H1 (cell line): Measurements from ENCODE around the gene AIMP1. TPM values are rescaled to one million over a fixed set of nuclear protein-coding genes. Genes with fewer than 3 reads are reported as not detected.
A peak's percentile ranks its signal among the peaks of the same experiment; 100 is the strongest.

ENCODE experiments used
- CTCF ChIA-PET: fragments of 300-600 bp; sonication (Branson Sonifier 250); formaldehyde crosslinking; loops from one replicate; lab custom pipeline; 2021; ENCODE audit not compliant: partially characterized antibody; lab: Charles Lee
- POLR2A ChIA-PET: fragments of 300-600 bp; sonication (Branson Sonifier 250); formaldehyde crosslinking; loops from one replicate; lab custom pipeline; 2021; ENCODE audit warnings: inconsistent platforms; ENCODE audit not compliant: partially characterized antibody; lab: Charles Lee
- DNase-seq, 2 experiments: peaks; one replicate each; pipeline versions ENCODE4 v3.0.0 to v3.0.0-alpha.2; 2010 to 2022; ENCODE audit warnings: low spot score in 2 of 2, low read depth in 1 of 2, mixed read lengths in 1 of 2
- FAIRE-seq: peaks from 2 replicates; lab custom pipeline; 2011; peaks lifted over from hg19 to GRCh38; lab: Jason Lieb, UNC
- H2AFZ ChIP-seq: 2 replicates; pipeline ENCODE4 v1.8.1; 2012; ENCODE audit warnings: low read length, inconsistent platforms
- H2AK5ac ChIP-seq: 2 replicates; pipeline ENCODE4 v1.6.1; 2013; ENCODE audit warnings: low read depth, low read length
- H2BK120ac ChIP-seq: replicated peaks from 2 replicates; pipeline ENCODE3; 2013; ENCODE audit warnings: low read depth, low read length, inconsistent platforms
- H2BK12ac ChIP-seq: 2 replicates; pipeline ENCODE4 v1.6.1; 2013; ENCODE audit warnings: low read depth, low read length
- H2BK15ac ChIP-seq: 2 replicates; pipeline ENCODE4 v1.6.1; 2013; ENCODE audit warnings: low read length
- H2BK20ac ChIP-seq: 2 replicates; pipeline ENCODE4 v1.6.1; 2013; ENCODE audit warnings: low read length
- H2BK5ac ChIP-seq: 2 replicates; pipeline ENCODE4 v1.6.1; 2013; ENCODE audit warnings: low read depth, low read length
- H3K14ac ChIP-seq: 2 replicates; pipeline ENCODE4 v1.6.1; 2013; ENCODE audit warnings: inconsistent platforms; ENCODE audit not compliant: insufficient read length
- H3K18ac ChIP-seq: 2 replicates; pipeline ENCODE4 v1.6.1; 2013; ENCODE audit warnings: low read length; ENCODE audit errors: extremely low read depth
- H3K23ac ChIP-seq: 2 replicates; pipeline ENCODE4 v1.6.1; 2013; ENCODE audit warnings: inconsistent platforms; ENCODE audit not compliant: insufficient read length
- H3K23me2 ChIP-seq: 2 replicates; pipeline ENCODE4 v1.6.1; 2013; ENCODE audit warnings: low read depth, low read length
- H3K27ac ChIP-seq: 2 replicates; pipeline ENCODE4 v1.6.1; 2011; ENCODE audit warnings: low read depth, low read length, inconsistent platforms
- H3K27me3 ChIP-seq, 4 experiments: replicated peaks in 1 of 4; 1 replicate in 1 of 4; 2 replicates in 3 of 4; pipeline versions ENCODE4 v1.6.1 to v1.8.1; 2011 to 2013; ENCODE audit warnings: low read length in 3 of 4, mild to moderate bottlenecking in 3 of 4, inconsistent platforms in 2 of 4, mixed read lengths in 2 of 4, moderate library complexity in 1 of 4; ENCODE audit not compliant: control insufficient read depth in 3 of 4, insufficient read depth in 3 of 4; ENCODE audit errors: extremely low read depth in 1 of 4
- H3K36me3 ChIP-seq, 4 experiments: 2 replicates each; pipeline versions ENCODE4 v1.6.1 to v1.8.1; 2011 to 2013; ENCODE audit warnings: mild to moderate bottlenecking in 4 of 4, low read length in 3 of 4, moderate library complexity in 2 of 4, control low read depth in 1 of 4, inconsistent platforms in 1 of 4; ENCODE audit not compliant: insufficient read depth in 4 of 4, control insufficient read depth in 2 of 4
- H3K4ac ChIP-seq: replicated peaks from 2 replicates; pipeline ENCODE3; 2013; ENCODE audit warnings: low read length, low read depth, mixed read lengths, inconsistent platforms; ENCODE audit not compliant: insufficient read length
- H3K4me1 ChIP-seq, 4 experiments: replicated peaks in 1 of 4; 1 replicate in 1 of 4; 2 replicates in 3 of 4; pipeline versions ENCODE4 v1.6.1 to v1.8.1; 2011 to 2013; ENCODE audit warnings: low read length in 3 of 4, inconsistent platforms in 2 of 4, mixed read lengths in 1 of 4; ENCODE audit not compliant: insufficient read depth in 4 of 4, control insufficient read depth in 3 of 4
- H3K4me2 ChIP-seq, 2 experiments: 2 replicates each; pipeline versions ENCODE4 v1.6.1 to v1.8.1; 2011 to 2013; ENCODE audit warnings: low read depth in 2 of 2, low read length in 2 of 2, control low read depth in 1 of 2, inconsistent platforms in 1 of 2, mild to moderate bottlenecking in 1 of 2; ENCODE audit not compliant: insufficient read depth in 1 of 2
- H3K4me3 ChIP-seq, 4 experiments: fragments of 200-600, 300-600 bp in 1 of 4; sonication (generic), shearing (Covaris generic), sonication (Bioruptor Twin) in 1 of 4; 2 replicates each; pipeline versions ENCODE4 v1.5.1 to v1.8.1; 2011 to 2016; ENCODE audit warnings: low read length in 4 of 4, low read depth in 3 of 4, control low read depth in 2 of 4, inconsistent platforms in 2 of 4, mild to moderate bottlenecking in 2 of 4, mixed read lengths in 1 of 4, moderate library complexity in 1 of 4; ENCODE audit not compliant: insufficient read depth in 2 of 4; ENCODE audit errors: extremely low read depth in 1 of 4
- H3K56ac ChIP-seq: replicated peaks from 2 replicates; pipeline ENCODE3; 2013; ENCODE audit warnings: low read depth, mild to moderate bottlenecking, mixed read lengths, low read length, inconsistent platforms; ENCODE audit not compliant: insufficient read length
- H3K79me1 ChIP-seq: 2 replicates; pipeline ENCODE4 v1.6.1; 2013; ENCODE audit warnings: low read depth, low read length, control low read depth
- H3K79me2 ChIP-seq, 2 experiments: 2 replicates each; pipeline versions ENCODE4 v1.6.1 to v1.8.1; 2012 to 2013; ENCODE audit warnings: low read length in 2 of 2, mild to moderate bottlenecking in 2 of 2, inconsistent platforms in 1 of 2; ENCODE audit not compliant: insufficient read depth in 2 of 2, control insufficient read depth in 1 of 2
- H3K9ac ChIP-seq, 4 experiments: replicated peaks in 1 of 4; 1 replicate in 1 of 4; 2 replicates in 3 of 4; pipeline versions ENCODE4 v1.6.1 to v1.8.1; 2011 to 2013; ENCODE audit warnings: low read depth in 3 of 4, low read length in 3 of 4, control low read depth in 2 of 4, mild to moderate bottlenecking in 2 of 4, moderate library complexity in 2 of 4, inconsistent platforms in 1 of 4; ENCODE audit errors: extremely low read depth in 1 of 4
- H3K9me3 ChIP-seq, 2 experiments: 2 replicates each; pipeline versions ENCODE4 v1.6.1 to v1.8.1; 2012 to 2013; ENCODE audit warnings: mild to moderate bottlenecking in 2 of 2, moderate library complexity in 2 of 2, control low read depth in 1 of 2, inconsistent platforms in 1 of 2, low read depth in 1 of 2, low read length in 1 of 2, mixed read lengths in 1 of 2; ENCODE audit not compliant: insufficient read depth in 2 of 2
- H4K20me1 ChIP-seq, 2 experiments: replicated peaks in 1 of 2; 2 replicates each; pipeline versions ENCODE3 to v1.8.1; 2011 to 2013; ENCODE audit warnings: inconsistent platforms in 2 of 2, low read length in 2 of 2, mild to moderate bottlenecking in 1 of 2; ENCODE audit not compliant: insufficient read depth in 2 of 2, control insufficient read depth in 1 of 2
- H4K5ac ChIP-seq: 2 replicates; pipeline ENCODE4 v1.6.1; 2013; ENCODE audit warnings: low read length, low read depth, mixed read lengths, inconsistent platforms; ENCODE audit not compliant: insufficient read length
- H4K8ac ChIP-seq: 2 replicates; pipeline ENCODE4 v1.8.0; 2013; ENCODE audit warnings: mild to moderate bottlenecking, moderate library complexity, low read length, inconsistent platforms; ENCODE audit not compliant: insufficient read depth; ENCODE audit errors: extremely low read depth
- H4K91ac ChIP-seq: replicated peaks from 2 replicates; pipeline ENCODE3; 2013; ENCODE audit warnings: low read length, mixed read lengths, inconsistent platforms; ENCODE audit not compliant: insufficient read length
- BRCA1 ChIP-seq: IDR thresholded peaks from 2 replicates; pipeline ENCODE4 v1.6.1; 2012; ENCODE audit warnings: low read depth, low read length, improper control_type of control experiment
- CTCF ChIP-seq, 3 experiments: IDR thresholded peaks; 1 replicate in 2 of 3; 2 replicates in 1 of 3; pipeline versions ENCODE4 v1.5.1 to v1.6.1; 2011; ENCODE audit warnings: low read length in 3 of 3, mild to moderate bottlenecking in 3 of 3, inconsistent platforms in 2 of 3, low read depth in 1 of 3, moderate library complexity in 1 of 3; ENCODE audit not compliant: insufficient read depth in 1 of 3; ENCODE audit errors: control extremely low read depth in 1 of 3
- SIX5 ChIP-seq: IDR thresholded peaks from 2 replicates; pipeline ENCODE4 v1.6.1; 2011; ENCODE audit warnings: mild to moderate bottlenecking, low read depth, low read length
- polyA plus RNA-seq, 7 experiments: library from polyadenylated mRNA; depleted of rRNA in 3 of 7; stranded (reverse) in 5 of 7; unstranded in 2 of 7; fragments of >200 nt in 5 of 7; fragments of 200-250 nt in 2 of 7; gene quantifications; 1 replicate in 5 of 7; 2 replicates in 1 of 7; 4 replicates in 1 of 7; pipeline versions ENCODE4 v1.2.1 to v1.2.3, GENCODE V29; 2011 to 2013; ENCODE audit warnings: missing spikeins in 2 of 7, mixed read lengths in 2 of 7
- total RNA-seq: library from RNA; stranded (reverse); fragmentation: NEBNext Ultra II Directional; extraction: Animal tissue kit (Norgen Biotek cat#: 25700); gene quantifications from 2 replicates; pipeline ENCODE4 v1.2.1, GENCODE V29; 2021

AIMP1 gene
- total and polyA plus RNA-seq, 2 of the 8 experiments (the other 6 are each of a cell fraction or from before 2014, with no cell fraction given), result 7.9 to 54.6 TPM

- no peak overlapping the region for H3K9ac ChIP-seq
- H3K4me3 ChIP-seq, result no peak overlapping the region
- no peaks in the 10 kb centered on the region for H3K79me2 ChIP-seq
- no peak overlapping the region for H4K5ac ChIP-seq
- DNase-seq (no peak), FAIRE-seq (no peak)
- POLR2A ChIA-PET, result no interaction called here
- H3K36me3 ChIP-seq, result peaks cover 0 to 8% (median 0%) of the 10 kb centered on the region in 4 experiments; a peak in 3 of 8 replicates
- no peak overlapping the region for H2AFZ ChIP-seq
- H3K18ac ChIP-seq, result no peak overlapping the region
- no peaks in the 10 kb centered on the region for H3K9me3 ChIP-seq
- H2BK120ac ChIP-seq, result no peak overlapping the region
- TF ChIP-seq CTCF (IDR thresholded peaks at IDR 0.05; ENCODE audit: control extremely low read depth in 1 of 3, insufficient read depth in 1 of 3, low read depth in 1 of 3, low read length in 3 of 3) (no peak), BRCA1 (no peak), SIX5 (no peak)
- no peaks in the 10 kb centered on the region for H3K79me1 ChIP-seq
- no peak overlapping the region for H3K23ac ChIP-seq
- no peak overlapping the region for H3K27ac ChIP-seq
- H2BK20ac ChIP-seq, result no peak overlapping the region
- H3K27me3 ChIP-seq, result no peaks in the 10 kb centered on the region
- no peak overlapping the region for H2AK5ac ChIP-seq
- CTCF ChIA-PET, result interaction anchor here (0.8 to 1.5 kb wide), 2 partner anchors 19 to 179 kb away, joined by 3 to 6 read pairs; no protein-coding TSS in a partner anchor
- H4K8ac ChIP-seq, result no peak overlapping the region
- H4K91ac ChIP-seq, result no peak overlapping the region
- no peak overlapping the region for H3K4ac ChIP-seq
- H3K56ac ChIP-seq, result peak overlapping the region; percentile 44
- H2BK12ac ChIP-seq, result no peak overlapping the region
- H3K4me2 ChIP-seq, result no peak overlapping the region
- H3K4me1 ChIP-seq, result no peaks in the 10 kb centered on the region
- H3K23me2 ChIP-seq, result no peaks in the 10 kb centered on the region; the same call in 1 of the 2 replicates
- H3K14ac ChIP-seq, result no peak overlapping the region
- H2BK15ac ChIP-seq, result no peak overlapping the region
- H2BK5ac ChIP-seq, result no peak overlapping the region
- H4K20me1 ChIP-seq, result no peaks in the 10 kb centered on the region
Measured at GRCh38 chr4:106351016-106351415, 34.7 kb downstream of the AIMP1 start.
